ENCODE results near the gene TCEAL2.
"Not testable (repeated sequence)": the region's sequence is repeated elsewhere in the genome, so short reads cannot be mapped to it uniquely, and the experiment has no call there.

The TCEAL2 gene

GRCh38 chrX:102125436-102125835, at the start of gene TCEAL2:
TCEAL2 (plus strand) TSS chrX:102125679; CDS start chrX:102126831, 1,152 bp downstream.
- DNase-seq (ENCODE audit: low read depth) = not testable (repeated sequence)

GRCh38 chrX:102077426-102077825, 48.1 kb upstream of the TCEAL2 start:
- DNase-seq (ENCODE audit: low read depth) = no peak

- DNase-seq (ENCODE audit: low read depth) = no peak
Observed at GRCh38 chrX:102085706-102086105, 39.8 kb upstream of the TCEAL2 start.

GRCh38 chrX:102113367-102113766, 12.1 kb upstream of the TCEAL2 start:
- DNase-seq (ENCODE audit: low read depth) = no peak

GRCh38 chrX:102115748-102116147, 9.7 kb upstream of the TCEAL2 start:
- DNase-seq (ENCODE audit: low read depth) = no peak

- not testable (repeated sequence) for DNase-seq (ENCODE audit: low read depth)
Observed at GRCh38 chrX:102125014-102125413, 465 bp upstream of the TCEAL2 start.

- not testable (repeated sequence) for DNase-seq (ENCODE audit: low read depth)
Observed at GRCh38 chrX:102126080-102126818, 770 bp downstream of the TCEAL2 start.

- no peak for DNase-seq (ENCODE audit: low read depth)
Observed at GRCh38 chrX:102126863-102127262, 1.4 kb downstream of the TCEAL2 start.

GRCh38 chrX:102129473-102129872, 4.0 kb downstream of the TCEAL2 start:
- no peak for DNase-seq (ENCODE audit: low read depth)

- no peak for DNase-seq (ENCODE audit: low read depth)
Observed at GRCh38 chrX:102138064-102138463, 12.6 kb downstream of the TCEAL2 start.

- not testable (repeated sequence) for DNase-seq (ENCODE audit: low read depth)
Observed at GRCh38 chrX:102140876-102141275, 15.4 kb downstream of the TCEAL2 start.

- DNase-seq (ENCODE audit: low read depth) = not testable (repeated sequence)
Observed at GRCh38 chrX:102141631-102142030, 16.2 kb downstream of the TCEAL2 start.

- not testable (repeated sequence) for DNase-seq (ENCODE audit: low read depth)
Observed at GRCh38 chrX:102142274-102142673, 16.8 kb downstream of the TCEAL2 start, which contains the start of gene TCEAL6. TCEAL6 (minus strand) TSS chrX:102142481.

- DNase-seq (ENCODE audit: low read depth) = no peak
Observed at GRCh38 chrX:102154218-102154860, 28.9 kb downstream of the TCEAL2 start.

- no peak for DNase-seq (ENCODE audit: low read depth)
Observed at GRCh38 chrX:102154900-102155805, 29.7 kb downstream of the TCEAL2 start.

GRCh38 chrX:102155806-102156179, 30.3 kb downstream of the TCEAL2 start, which contains the start of gene BEX5:
BEX5 (minus strand) TSS chrX:102155977; CDS start chrX:102154265, 1,712 bp downstream.
- DNase-seq (ENCODE audit: low read depth) = peak; percentile 9

Data from GM04504 (cell line).